GM21423 (cell line): ENCODE measurements around the gene MGAT2.
A peak's percentile ranks its signal among the peaks of the same experiment; 100 is the strongest.
"Not testable (repeated sequence)": the region's sequence is repeated elsewhere in the genome, so short reads cannot be mapped to it uniquely, and the experiment has no call there.

Source experiments
- ATAC-seq: cut with Tn5 transposase; IDR thresholded peaks from one replicate; pipeline ENCODE4 v1.9.1; 2021; ENCODE audit warnings: mild to moderate bottlenecking, moderate library complexity; ENCODE audit not compliant: unreplicated experiment

The MGAT2 gene

DNA sequence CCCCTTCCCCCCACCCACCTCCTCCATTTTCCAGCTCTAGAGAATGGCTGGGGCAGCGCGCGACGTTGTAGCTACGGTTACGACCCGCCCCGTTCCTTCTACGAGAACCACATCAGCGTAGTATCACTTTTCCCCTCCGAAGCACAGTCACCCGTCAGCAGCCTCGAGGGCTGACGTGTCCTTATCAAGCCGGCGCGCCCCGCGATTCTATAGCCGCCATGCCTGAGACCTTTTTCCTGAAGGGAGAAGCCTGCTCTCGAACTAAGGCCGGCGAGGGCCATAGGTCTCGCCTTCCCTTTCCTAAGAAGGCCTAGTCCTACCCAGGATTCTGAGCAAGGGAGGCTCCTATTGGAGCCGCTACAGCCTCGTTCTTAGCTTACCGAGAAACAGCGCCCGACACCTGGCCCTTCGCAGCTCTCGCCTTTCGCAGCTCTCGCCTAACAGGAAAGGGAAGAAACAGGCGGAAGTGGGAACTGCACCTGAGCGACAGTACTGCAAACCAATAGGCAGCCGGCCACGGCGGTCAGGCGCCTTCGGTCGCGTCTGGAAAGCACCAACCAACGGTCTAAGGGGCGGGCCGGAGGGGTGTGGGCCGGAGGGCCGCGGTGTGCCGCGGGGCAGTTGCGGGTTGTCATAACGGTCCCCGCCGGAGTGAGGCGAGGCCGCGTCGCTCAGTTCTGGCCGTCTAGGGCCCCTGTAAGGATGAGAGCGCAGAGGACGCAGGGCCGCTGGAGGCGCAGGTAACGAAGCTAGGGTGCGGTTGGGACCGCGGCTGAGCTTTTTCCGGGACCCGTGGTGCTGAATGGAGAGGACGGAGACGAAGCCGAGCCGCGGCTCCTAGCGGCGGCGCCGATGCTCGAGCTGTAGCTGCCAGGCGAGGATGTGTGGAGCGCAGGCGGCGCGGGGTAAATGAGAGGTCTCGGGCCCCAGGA lies at the start of gene MGAT2, which contains the start of gene RPL36AL:
TSS of gene MGAT2 (plus strand) at position 618 of the 932 bp plus-strand sequence. CDS start 470 bp downstream, outside the sequence.
TSS of gene RPL36AL (minus strand) at position 445 of the 932 bp plus-strand sequence. CDS start 1,522 bp downstream, outside the sequence.
- peak; percentile 96 for ATAC-seq

GRCh38 chr14:49574038-49574437 lies 46.6 kb upstream of the MGAT2 start:
- ATAC-seq = no peak

GRCh38 chr14:49578141-49578540 lies 42.5 kb upstream of the MGAT2 start:
- no peak for ATAC-seq

GRCh38 chr14:49579841-49580240 lies 40.8 kb upstream of the MGAT2 start:
- no peak for ATAC-seq

DNA sequence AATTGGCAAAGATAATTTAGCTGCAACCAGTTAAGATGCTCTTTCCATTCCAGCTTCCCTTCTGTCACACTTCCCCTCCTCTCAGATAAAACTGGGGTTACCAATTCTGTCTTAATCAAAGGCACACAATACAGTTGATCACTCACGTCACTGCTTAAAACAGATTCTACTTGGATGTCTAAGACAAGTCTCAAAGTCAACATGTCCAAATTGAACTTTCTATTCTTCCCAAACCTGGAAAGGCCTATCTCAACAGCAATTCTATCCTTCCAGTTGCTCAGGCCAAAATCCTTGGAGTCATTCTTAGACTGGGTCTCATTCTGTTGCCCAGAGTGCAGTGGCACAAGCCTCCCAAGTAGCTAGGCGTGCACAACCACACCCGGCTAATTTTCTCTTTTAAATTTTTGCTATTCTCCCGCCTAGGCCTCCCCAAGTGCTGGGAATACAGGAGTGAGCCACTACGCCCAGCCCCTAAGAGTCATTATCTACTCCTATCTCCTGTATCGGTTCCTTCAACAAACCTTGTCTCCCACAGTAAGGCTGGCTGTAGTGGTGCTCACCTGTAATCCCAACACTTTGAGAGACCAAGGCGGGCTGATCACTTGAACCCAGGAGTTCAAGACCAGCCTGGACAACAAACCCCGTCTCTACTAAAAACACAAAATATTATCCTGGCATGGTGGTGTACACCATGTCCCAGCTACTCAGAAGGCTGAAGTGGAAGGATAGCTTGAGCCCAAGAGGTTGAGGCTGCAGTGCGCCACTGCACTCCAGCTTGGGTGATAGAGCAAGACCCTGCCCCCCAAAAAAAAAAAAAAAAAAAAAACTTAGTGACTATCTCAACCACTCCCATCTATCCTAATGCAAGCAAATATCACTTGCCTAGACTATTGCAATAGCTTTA lies 39.1 kb upstream of the MGAT2 start:
- no peak for ATAC-seq

GRCh38 chr14:49582113-49582977 lies 38.3 kb upstream of the MGAT2 start:
- no peak for ATAC-seq

DNA sequence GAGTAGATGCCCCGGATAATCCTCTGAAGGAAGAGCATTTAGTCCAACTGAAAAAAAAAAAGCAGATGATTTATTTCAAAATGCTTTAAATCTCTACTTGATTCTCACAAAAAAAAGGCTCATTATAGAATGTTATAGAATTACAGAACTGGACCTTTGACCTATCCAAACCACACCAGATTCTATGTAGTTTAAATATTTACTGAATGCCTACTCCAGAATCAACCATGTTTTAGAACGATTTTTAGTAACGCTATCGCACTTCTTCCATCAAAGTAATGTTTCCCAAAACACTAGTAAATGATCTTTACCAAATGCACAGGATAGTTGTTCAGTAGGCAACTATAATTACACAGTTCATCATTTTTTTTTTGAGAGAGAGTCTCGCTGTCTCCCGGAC lies 37.0 kb upstream of the MGAT2 start:
- no peak for ATAC-seq

DNA sequence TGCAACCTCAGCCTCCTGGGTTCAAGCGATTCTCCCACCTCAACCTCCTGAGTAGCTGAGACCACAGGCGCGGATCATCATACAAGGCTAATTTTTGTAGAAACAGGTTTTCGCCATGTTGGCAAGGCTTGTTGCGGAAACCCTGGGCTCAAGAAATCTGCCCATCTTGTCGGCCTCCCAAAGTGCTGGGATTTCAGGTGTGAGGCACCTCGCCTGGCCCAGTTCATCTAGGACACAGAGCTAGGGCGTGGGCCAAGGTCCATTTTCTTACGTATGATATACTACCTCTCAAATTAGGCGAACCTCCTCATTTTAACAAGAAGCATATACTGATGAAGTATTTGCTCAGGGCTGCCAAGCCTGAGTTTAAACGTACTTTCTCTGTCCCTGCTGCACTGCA lies 36.5 kb upstream of the MGAT2 start:
- no peak for ATAC-seq

DNA sequence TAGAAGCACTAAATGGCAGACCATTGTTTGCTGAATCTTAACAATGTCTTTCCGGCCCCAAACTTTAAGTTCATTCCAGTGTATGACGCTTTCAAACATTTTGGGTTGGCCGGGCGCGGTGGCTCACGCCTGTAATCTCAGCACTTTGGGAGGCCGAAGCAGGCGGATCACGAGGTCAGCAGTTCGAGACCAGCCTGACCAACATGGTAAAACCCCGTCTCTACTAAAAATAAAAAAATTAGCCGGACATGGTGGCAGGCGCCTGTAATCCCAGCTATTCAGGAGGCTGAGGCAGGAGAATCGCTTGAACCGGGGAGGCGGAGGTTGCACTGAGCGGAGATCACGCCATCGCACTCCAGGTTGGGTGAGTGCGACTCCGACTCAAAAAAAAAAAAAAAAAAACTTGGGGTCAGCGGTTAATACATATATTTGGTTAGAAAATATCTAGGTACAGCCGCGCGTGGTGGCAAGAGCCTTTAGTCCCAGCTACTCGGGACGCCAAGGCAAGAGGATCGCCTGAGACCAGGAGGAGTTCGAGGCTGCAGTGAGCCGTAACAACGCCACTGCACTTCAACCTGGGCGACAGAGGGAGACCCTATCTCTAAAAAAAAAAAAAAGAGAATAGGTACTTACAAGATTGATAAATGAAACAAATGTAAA lies 35.5 kb upstream of the MGAT2 start:
- ATAC-seq = not testable (repeated sequence)

- ATAC-seq = peak; percentile 89
Measured at GRCh38 chr14:49585803-49586672, 34.6 kb upstream of the MGAT2 start, which contains the start of gene RPS29. TSS of gene RPS29 (minus strand) at chr14:49586380. CDS start at chr14:49586346, 34 bp downstream.

DNA sequence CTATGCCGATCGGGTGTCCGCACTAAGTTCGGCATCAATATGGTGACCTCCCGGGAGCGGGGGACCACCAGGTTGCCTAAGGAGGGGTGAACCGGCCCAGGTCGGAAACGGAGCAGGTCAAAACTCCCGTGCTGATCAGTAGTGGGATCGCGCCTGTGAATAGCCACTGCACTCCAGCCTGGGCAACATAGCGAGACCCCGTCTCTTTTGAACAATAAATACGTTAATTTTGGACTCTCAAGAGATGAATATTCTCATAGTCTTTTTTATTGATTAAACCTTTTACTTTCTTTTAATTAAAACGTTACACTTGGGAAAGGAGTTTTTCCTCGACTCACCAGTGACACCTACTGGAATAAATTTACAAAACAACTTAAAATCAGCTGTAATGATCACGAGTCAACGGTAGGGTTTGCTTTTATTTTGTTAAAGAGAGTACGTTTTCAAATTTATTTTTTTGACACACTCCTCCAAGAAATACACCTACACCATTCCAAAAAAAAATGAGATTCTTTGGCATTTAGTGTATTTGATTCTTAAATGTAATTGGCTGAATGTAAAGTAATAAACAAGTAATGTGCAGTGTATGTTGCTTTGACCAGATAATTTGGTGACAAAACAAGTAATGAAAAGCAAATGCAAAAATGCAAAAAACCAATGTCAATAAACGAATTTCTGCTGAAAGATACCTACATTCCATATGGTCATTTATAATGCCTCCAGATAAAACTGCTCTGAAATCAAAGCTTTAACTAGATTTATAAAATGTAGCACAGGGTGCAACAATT lies 33.7 kb upstream of the MGAT2 start:
- ATAC-seq = peak; percentile 27

DNA sequence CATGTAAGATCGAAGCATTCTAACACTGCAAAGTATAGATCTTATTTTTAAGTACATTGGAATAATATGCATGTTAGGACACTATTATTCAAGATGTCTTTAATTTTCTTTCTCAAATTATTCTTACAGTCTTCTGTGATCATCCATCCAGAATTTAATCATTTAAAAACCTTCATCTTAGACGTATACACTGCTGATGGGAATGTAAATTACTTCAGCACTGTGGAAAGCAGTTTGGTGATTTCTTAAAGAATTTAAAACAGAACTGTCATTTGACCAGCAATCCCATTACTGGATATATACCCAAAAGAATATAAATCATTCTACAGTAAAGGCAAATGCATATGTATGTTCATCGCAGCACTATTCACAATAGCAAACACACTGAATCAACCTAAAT lies 31.2 kb upstream of the MGAT2 start:
- ATAC-seq = no peak

DNA sequence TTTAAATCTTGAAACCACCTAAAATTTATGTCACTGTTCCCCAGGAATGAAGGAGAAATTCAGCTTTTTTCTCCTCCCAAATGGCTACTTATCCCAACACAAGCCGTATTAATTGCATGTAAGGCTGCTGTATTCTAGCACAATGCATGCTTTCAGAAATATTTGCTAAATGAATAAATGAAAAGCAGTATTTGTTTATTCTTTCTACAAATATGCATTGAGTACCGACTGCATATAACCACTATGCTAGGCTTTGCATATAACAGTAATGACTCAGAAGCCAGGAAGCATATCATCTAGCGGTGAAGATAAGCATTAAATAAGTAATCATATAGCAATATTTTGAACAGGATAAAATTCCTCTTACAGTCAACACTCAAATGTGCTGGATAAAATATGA lies 27.6 kb upstream of the MGAT2 start:
- no peak for ATAC-seq

DNA sequence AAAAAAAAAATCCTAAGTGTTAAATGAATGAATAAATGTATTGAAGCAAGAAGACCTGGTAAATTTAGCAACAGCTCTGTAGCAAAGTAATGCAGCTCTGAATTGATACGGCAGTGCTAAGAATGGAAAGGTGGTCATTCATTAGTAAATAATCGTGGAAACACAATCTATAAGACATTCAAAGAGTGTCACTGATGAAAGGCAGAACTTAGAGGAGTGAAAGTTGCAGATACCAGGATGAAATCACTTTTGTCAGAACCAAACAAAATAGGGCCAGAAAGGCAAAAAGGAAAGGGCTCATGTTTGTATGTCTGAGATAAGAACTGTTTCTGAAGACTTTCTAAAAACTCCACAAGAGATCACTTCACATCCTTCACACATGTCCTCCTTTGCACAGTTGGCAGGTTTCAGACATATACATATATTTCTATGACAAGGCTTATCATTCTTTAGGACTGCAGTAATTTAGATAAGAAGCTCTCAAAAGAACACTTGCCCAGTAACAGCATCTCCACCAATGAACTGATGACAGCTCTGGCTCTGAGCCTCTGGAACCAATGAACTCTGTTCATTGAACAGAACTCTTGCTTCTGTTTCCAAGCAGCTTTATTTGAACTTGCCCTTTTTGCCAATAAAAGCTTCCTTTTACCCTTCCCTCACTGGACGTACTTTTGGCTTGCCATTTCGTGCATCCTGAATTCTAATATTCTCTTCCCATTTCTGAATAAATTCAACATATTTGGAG lies 26.1 kb upstream of the MGAT2 start:
- no peak for ATAC-seq

GRCh38 chr14:49598189-49598484 lies 22.5 kb upstream of the MGAT2 start:
- ATAC-seq = peak; percentile 4

- ATAC-seq = peak; percentile 49
Measured at GRCh38 chr14:49598485-49599300, 21.9 kb upstream of the MGAT2 start, which contains the start of gene LRR1. TSS of gene LRR1 (plus strand) at chr14:49598940. CDS start at chr14:49599021, 81 bp downstream.

GRCh38 chr14:49607583-49607982 lies 13.0 kb upstream of the MGAT2 start:
- no peak for ATAC-seq
